CMK (cell line): ENCODE data around the gene STK10.
A peak's percentile ranks its signal among the peaks of the same experiment; 100 is the strongest.

Experiments used
- DNase-seq: peaks from one replicate; pipeline ENCODE4 v3.0.0-alpha.2; 2010; ENCODE audit warnings: low read depth

STK10 gene

GRCh38 chr5:172086194-172086975 is 101.6 kb downstream of the STK10 start:
- no peak for DNase-seq

DNA sequence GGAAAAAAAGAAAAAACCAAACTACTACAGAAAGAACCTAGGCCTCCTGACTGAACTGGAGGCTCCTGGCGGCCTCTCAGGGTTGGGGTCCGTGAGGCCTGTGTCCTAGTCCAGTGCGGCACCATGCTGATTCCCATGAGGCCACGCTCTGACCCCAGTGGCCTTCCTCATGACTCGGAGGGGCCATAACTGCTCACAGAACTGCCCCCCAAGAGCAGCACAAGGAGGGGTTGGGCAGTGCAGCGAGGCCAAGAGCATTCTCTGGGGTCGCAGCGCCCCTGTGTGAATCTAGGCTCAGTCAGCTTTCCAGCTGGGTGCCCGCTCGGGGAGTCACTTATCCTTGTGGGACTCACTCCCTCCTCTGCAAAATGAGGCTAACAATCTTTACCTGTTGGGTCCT is 102.3 kb downstream of the STK10 start:
- no peak for DNase-seq

GRCh38 chr5:172082180-172082579 is 105.8 kb downstream of the STK10 start:
- DNase-seq, result no peak

- DNase-seq, result no peak
These were observed 108.1 kb downstream of the STK10 start for GRCh38 chr5:172079876-172080275.

DNA sequence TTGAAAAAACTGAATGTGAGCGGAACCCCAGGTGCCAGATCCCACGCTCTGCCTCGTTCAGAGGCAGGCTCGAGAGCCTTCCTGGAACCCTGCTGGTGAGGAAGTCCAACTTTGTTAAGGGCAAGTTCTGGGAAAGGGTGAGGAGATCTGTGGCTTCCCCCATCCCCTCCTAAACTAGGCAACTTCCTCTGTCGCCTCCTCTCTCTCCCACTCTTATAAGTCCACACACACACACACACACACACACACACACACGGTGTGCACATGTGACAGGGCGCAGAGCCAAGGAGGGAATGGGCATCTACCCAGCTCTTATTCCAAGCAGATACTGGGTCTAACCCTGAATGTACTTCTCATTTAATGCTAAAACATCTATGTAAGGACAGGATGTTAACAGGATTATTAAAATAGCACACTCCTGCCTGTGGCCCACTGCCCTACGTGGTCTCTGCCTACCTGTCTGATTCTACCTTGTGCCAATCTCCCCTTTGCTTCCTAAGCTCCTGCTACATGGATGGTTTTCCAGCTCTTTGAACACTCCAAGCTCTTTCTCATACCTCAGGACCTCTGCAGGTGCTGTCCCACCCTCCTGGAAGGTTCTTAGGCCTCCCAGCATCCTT is 109.2 kb downstream of the STK10 start:
- peak; percentile 79 for DNase-seq

DNA sequence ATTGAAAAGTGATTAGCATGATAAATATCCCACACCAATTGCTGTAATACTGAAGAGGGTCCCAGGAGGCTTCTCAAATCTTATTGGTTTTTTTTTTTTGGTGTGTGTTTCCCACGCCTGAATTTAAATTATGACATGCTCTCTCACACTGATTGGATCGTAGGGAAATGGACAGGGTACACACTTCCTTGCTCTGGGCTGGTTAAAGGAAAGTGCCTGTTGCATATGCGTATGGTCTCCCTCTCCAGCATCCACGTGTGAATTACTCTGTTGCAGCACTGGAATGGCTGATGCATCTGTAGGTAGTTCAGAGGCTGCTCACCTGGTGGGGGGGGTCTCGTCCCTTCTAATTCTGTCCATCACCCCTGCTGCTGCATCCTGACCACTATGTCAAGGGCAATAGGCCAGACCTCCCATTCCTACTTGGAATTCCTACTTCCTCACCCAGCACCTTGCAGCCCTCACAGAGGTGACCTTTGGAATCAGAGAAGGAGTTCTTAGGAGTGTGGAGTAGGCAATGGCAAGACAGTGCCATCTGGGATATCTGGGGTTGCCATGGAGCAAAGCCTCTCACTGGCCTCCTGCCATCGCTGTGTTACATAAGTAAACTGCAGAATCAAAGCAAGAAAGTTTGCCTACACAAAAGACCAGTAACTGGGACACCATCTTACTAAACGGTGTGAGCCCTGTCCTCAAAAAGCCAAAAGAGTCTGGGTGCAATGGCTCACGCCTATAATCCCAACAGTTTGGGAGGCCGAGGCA is 110.2 kb downstream of the STK10 start:
- no peak for DNase-seq

- DNase-seq, result no peak
These were observed 111.2 kb downstream of the STK10 start for GRCh38 chr5:172076761-172077244.

GRCh38 chr5:172075656-172076055 is 112.4 kb downstream of the STK10 start:
- no peak for DNase-seq

DNA sequence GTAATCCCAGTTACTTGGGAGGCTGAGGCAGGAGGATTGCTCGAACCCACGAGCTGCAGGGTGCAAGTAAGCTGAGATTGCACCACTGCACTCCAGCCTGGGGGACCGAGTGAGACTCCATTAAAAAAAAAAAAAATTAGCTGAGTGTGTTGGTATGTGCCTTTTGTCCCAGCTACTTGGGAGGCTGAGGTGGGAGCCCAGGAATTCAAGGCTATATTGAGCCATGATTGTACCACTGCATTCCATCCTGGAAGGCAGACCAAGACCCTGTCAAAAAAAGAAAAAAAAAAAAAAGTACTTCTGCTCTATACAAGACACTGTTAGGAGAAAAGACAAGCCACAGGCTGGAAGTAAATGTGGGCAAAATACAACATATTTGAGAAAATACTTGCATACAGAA is 113.1 kb downstream of the STK10 start:
- DNase-seq, result no peak

DNA sequence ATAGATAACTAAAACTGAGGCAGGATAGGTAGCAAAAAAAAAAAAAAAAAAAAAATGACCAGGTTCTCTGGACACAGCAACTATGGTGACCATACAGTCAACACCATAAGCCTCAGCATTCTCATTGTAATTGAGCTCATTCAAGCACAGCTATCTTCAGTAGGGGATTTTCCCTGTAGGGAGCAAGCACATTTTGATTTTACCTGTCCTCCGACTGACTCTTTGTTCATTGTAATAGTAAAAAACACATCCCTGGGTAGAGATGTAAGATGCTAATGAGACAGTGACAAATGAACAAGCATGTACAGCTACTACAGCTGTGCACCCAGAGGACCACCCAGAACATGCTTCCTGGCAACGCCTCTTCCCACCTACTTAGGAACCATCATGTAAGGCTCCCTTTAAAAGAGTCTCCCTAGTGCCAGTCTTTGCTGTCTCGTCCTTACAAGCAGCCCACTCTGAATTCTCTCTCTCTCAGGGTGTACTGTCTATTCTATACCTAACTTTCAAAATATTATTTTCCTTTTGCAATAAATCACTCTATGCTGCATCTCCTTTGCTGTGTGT is 116.6 kb downstream of the STK10 start:
- DNase-seq, result no peak

GRCh38 chr5:172065431-172066065 is 122.5 kb downstream of the STK10 start:
- DNase-seq, result no peak

GRCh38 chr5:172064766-172065165 is 123.3 kb downstream of the STK10 start:
- DNase-seq, result no peak

DNA sequence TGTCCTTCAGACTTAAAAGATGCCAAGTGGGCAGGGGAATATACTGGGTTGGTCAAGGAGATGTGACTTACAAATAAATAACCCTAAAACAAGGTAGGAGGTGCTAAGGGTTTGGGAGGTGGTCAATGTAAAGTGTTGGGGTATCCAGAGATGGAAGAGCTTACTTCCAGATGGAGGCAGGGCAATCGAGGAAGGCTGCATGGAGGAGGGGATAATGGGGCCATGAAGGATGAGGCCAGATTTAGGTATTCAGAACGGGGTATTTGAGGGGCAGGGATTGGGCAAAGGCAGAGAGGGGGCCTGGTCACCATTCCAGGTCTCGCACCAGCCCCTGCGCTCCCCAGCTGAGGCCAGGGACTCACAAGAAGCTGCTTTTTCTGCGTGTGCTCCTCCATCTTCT is 123.7 kb downstream of the STK10 start:
- DNase-seq, result no peak

DNA sequence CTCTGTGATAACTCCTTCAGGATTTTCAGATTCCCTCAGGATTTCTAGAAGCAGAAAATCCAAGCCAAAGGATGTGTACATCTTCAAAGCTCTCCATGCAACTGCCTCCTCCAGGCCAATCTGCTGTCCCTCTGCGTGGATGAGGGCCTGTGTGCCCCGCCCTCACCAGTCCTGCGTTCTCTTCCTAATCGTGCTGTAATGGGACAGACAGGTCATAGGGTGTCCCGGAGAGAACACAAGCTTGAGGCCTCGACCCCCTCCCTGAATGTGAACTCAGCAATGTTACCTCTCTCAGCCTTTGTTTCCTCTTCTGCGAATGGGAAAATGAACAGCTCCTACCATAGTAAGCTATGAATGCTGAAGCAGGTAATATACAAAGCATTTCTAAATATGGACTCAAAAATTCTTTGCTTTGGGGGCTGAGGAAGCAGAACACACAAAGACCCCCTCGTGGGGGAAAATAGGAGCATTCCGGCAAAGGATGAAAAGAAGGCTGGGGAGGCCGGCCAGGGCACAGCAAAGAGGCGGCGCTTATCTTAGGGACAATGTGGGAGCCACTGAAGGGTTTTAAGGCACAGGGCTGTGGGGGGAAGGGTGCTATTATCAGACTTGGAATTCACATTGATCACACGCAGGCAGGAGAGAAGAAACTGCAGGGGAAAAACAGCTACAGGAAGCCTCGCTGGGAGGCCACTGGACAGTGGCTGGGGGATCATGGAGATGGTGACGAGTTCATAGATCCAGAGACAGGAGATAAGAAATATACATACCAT is 124.4 kb downstream of the STK10 start:
- DNase-seq, result no peak

- DNase-seq, result no peak
These were observed 128.3 kb downstream of the STK10 start for GRCh38 chr5:172059661-172060100.

- DNase-seq, result no peak
These were observed 129.9 kb downstream of the STK10 start for GRCh38 chr5:172058088-172058487.

DNA sequence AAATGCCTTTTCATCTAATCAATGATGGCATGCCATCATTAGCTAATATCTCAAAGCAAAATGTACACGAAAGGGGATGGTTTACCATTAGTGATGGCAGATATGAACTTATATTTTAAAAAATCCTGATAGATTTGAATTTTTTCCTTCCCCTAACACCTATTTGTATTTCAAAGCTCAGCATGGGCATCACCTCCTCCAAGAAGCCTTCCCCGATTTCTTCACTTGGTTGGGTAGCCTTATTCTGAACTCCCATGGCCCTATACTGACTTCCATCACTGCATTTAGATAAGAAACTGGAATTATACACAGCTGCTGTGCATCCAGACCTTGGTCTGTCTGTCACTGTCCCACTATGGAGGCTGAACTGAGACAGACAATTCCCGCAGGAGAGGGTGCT is 132.0 kb downstream of the STK10 start:
- no peak for DNase-seq

GRCh38 chr5:172055421-172055820 is 132.6 kb downstream of the STK10 start:
- no peak for DNase-seq

- DNase-seq, result no peak
These were observed 133.3 kb downstream of the STK10 start for GRCh38 chr5:172054611-172055153.

GRCh38 chr5:172052450-172053236 is 135.4 kb downstream of the STK10 start:
- DNase-seq, result no peak
